ENCODE data around the gene MYDGF.

Gene MYDGF

DNA sequence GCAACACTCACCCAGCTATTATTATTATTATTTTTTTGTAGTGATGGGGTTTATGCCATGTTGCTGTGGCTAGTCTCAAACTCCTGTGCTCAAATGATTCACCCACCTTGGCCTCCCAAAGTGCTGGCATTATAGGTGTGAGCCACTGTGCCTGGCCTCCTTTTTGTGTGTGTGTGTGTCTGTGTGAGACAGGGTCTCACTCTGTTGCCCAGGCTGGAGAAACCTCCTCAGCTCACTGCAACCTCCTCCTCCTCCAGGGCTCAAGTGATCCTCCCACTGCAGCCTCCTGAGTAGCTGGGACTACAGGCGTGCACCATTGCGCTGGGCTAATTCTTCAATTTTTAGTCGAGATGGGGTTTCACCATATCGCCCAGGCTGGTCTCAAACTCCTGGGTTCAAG is 3.6 kb upstream of the MYDGF start:
- no peak for DNase-seq

DNA sequence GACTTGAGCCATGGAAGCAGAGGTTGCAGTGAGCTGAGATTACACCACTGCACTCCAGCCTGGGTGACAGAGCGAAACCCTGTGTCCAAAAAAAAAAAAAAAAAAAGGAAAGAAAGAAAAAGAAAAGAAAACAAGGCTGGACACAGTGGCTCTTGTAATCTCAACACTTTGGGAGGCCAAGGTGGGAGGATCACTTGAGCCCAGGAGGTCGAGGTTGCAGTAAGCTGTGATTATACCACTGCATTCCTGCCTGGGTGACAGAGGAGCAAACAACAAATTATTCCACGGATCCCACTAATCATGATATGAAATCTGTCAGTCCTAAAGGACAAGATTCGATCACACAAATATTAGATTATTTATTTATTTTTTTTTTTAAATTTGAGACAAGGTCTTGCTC is 3.1 kb upstream of the MYDGF start:
- DNase-seq: no peak

DNA sequence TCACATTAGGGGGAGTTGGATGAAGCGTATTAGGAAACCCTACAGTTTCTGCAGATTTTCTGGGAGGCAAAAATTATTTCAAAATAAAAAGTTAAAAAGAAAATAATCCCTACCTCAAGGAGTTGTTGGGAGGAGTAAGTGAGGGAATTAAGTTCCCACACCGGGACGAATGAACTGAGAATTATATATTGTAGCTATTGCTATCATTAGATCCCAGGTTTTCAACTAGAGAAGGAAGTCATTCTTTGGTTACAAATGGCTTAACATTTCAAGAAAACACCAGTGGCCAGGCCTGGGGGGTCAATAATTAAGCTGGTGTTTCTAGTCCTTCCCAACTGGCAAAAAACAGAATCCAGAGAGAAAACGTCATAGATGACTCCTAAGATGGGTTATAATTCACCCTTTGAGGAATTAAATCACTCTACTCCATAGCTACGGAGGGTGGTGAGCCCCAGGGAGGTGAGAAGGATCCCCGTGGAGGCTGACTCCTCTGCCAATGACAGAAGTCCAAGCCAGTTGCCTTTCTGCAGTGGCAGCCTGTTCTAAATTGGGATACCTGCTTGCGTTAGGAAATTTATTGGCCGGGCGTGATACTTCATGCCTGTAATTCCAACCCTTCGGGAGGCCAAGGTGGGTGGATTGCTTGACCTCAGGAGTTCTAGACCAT is 1.2 kb upstream of the MYDGF start:
- no peak for DNase-seq

DNA sequence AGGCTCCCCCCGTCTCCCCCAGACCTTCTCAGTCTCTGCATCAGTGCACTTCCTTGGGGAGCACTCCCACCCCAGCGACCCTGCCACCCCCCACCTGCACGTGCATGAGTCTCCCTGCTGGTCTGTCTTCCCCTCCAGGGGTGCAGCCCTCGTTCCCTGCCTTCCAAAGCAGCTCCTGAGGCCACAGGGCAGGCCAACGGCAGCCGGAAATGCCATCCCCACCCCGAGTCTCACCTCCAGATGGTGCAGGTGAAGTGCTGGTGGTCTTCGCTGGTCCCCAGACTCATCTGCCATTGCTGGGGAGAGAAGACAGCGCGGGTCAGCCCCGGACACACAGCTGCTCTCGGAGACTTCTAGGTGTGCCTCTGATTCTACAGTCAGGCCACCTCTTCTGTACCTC is 5.5 kb downstream of the MYDGF start:
- no peak for DNase-seq

DNA sequence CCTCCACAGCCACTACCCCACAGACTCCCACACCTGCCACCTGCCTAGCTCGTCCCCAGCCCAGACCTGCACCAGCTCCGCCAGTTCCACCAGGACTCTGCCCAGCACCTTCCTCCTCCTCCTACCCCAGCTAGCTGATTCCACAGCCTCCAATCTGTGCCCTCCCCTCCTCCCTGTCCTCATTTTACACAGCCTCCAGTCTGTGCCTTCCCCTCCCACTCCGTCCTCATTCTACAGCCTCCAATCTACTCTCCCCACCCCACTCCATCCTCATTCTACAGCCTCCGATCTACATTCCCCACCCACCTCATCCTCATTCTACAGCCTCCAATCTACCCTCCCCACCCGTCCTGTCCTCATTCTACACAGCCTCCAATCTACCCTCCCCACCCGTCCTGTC is 7.3 kb downstream of the MYDGF start:
- DNase-seq: no peak

DNA sequence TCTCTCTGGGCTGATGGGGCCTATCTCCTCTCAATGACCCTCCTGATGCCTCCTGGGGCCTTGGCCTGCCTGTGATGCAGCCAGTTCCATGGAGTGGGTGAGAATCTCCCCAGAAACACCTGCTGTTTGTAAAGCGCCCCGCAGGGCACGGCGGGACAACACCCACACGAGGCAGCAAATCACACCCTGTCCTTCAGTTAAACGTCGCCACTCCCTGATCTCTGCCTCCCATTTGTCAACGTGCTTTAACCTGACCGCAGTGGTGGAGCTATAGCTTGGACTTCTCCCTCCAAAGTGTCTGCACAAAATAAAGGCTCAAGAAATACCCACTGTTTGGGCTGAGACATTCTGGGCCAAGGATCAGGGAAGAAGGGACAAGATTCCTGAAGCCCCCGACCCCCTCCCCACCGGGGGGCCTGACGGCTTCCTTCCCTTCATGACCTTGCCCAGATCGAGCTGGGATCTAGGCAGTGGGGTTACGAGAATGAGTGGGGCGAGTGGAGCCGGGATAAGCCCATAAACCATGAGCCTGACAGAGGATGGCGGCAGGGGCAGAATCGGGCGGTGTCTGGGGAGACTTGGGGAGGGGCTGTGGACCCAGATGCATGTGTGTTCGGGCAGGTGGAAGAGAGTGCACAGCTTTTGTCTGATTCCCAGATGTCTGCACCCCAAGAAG is 8.0 kb downstream of the MYDGF start:
- DNase-seq: no peak

DNA sequence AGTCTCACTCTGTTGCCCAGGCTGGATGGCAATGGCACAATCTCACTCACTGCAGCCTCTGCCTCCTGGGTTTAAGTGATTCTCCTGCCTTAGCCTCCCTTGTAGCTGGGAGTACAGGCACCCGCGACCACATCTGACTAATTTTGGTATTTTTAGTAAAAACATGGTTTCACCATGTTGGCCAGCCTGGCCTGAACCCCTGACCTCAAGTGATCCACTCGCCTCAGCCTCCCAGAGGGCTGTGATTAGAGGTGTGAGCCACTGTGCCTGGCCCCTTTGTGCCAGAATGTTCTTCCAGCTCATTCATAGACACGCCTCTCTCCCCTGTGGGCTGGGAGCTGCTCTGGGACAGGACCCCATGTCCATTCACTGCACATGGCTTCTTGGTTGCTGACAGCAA is 9.1 kb downstream of the MYDGF start:
- no peak for DNase-seq

DNA sequence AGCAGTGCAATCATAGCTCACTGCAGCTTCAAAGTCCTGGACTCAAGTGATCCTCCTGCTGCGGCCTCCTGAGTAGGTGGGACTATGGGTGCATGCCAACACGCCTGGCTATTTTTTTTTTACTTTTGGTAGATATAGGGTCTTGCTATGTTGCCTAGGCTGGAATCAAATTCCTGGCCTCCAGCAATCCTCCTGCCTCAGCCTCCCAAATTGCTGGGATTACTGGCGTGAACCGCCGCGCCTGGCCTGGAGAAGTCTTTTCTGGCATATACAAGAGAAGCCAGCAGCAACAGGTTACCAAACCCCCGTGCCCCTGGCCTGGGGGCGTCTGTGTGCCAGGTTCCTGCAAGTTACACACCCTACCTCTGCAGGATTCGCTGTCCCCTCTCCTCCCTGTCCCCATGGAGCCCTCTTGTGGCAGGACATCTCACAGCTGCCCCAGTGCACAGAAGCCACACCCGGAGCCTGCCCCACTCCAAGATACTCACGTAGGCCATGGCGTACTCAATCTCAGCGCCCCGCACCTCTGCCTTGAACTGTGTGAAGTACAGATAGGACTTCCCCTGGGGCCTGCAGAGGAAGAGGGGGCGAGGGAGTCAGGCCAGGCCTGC is 9.9 kb downstream of the MYDGF start:
- no peak for DNase-seq

DNA sequence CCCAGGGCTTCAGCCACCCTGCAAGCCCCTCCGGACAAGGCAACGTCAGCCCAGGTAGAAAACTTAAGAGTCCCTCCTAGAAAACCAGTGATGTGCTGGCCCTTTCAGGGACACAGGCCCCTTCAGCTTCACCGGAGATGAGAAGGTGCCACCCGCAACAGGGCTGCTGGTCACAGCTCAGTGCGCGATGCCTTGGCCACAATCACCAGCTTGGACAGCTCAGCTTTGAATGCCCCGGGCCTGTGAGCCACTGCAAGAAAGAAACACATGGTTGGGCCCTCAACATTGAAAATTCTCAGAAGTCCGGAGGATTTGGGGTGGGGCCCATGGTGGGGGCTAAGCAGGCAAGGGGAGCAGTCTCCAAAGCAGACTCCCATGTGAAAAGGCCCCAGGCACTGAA is 12.3 kb downstream of the MYDGF start:
- DNase-seq: no peak

DNA sequence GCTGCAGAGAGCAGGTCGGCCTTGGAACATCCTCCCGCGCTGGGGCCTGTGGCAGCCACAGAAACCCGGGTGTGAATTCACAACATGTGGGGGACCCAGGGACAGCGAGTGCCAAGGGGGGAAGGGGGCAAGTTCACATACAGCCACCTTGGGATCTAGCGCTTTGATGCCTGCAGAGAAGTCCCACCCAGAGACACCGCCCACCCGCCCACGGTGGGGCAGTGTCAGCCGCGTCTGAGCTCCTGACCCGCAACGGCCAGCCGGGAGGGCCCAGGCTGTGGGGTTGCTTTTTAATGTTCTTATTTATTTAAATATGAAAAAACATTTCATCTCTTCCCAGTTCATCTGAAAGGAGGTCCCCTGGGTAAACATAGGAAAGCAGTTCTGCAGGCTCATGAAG is 12.9 kb downstream of the MYDGF start:
- no peak for DNase-seq

DNA sequence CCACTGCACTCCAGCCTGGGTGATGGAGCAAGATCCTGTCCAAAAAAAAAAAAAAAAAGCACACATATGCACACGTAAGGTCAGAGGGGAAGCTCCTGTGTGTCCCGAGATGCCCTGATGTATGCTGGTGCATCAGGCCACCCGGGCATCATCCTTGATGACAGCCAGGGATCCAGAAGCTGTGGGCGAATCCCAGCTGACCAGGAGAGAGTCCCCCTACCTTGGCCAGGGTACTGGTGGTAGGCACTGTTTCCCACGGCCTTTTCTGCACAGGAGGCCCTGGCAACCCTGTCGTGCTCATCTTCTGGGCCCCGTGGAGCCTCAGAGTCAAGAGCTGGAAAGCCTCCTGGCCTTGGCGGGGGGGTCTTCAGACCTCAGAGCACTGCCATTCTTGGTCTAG is 14.0 kb downstream of the MYDGF start:
- DNase-seq: no peak

DNA sequence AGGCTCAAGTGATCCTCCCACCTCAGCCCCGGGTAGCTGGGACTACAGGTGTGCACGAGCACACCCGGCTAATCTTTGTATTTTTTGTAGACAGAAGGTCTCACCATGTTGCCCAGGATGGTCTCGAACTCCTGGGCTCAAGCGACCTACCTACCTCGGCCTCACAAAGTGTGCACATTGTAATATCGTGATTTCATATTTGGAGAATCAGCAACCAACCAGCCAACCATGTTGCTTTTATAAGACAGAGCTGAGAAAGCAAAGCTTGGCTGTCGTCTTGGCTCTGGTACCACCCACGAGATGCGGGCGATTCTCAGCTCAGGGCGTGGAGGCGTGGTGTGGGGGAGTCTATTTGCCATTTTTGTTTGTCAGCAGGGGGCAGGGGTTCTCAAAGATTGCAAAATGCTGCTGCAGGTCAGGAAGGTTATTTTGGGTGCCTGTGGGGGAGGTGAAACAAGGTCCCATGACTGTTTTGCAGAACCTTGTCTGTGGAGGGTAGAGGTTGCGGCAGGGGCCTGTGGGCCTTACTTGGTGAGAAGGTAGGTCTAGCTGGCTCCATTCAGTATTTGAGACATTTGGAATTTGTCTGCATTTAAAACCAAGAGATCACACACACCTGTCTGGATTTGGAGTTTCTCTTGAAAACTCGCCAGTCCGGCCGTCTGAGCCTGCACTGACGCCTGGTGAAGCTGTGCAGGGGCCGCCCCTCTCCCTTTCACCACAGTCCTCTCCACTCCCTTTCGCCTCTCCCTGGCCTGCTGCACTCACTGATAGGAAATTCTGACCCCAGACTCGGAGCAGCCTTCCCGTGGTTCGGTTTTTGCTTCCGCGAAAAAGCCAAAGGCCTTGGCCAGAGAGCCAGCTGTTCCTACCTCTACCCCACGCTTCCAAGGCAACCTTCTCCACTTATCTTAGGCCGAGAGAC is 15.4 kb downstream of the MYDGF start:
- DNase-seq: no peak

DNA sequence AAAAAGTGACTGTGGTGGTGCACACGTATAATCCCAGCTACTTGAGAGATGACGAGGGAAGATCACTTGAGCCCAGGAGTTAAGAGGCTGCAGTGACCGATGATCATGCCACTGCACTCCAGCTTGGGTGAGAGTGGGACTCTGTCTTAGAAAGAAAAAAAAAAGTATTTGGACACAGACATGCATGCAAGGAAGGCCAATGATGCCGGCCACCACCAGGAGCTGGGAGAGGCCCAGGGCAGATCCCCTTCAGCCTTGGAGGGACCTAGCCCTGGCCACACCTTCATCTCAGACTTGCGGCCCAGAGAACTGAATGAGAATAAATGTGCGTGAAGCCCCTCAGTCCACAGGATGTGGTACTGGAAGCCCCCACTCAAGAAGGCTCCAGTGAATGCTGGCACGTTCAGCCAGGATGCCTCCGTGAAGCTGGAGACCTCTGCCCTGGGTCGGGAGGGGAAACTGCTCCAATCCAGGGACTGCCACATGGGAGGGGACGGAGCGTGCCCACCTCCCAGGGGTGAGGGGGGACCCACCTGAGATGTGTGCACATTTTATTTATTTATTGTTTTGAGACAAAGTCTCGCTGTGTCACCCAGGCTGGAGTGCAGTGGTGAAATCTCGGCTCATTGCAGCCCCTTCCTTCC is 16.2 kb downstream of the MYDGF start:
- no peak for DNase-seq

DNA sequence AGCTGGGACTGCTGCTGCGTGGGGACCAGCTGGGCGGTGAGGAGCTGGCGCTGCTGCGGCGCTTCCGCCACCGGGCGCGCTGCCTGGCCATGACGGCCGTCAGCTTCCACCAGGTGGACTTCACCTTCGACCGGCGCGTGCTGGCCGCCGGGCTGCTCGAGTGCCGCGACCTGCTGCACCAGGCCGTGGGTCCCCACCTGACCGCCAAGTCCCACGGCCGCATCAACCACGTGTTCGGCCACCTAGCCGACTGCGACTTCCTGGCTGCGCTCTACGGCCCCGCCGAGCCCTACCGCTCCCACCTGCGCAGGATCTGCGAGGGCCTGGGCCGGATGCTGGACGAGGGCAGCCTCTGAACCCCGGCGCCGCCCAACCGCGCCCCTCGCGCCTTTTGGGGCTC is 18.1 kb downstream of the MYDGF start:
- DNase-seq: no peak

DNA sequence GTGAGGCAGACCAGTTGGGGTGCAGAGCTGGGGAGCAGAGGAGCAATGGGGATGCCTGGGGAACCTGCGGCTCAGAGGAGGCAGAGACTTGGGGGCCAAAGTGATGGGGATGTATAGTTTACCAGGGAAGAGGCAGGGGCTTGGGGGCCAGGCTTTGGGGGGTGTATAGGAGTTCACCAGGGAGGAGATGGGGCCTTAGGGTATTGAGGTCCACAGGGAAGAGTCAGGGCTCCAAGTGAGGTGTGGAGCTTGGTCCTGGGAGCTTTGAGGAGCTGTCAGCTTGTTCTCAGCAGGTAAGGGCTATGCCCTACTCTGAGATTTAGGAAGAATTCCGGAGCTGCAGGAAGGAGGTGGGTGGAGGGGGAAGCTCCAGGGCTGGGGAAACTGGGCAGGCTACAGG is 20.0 kb downstream of the MYDGF start:
- no peak for DNase-seq

DNA sequence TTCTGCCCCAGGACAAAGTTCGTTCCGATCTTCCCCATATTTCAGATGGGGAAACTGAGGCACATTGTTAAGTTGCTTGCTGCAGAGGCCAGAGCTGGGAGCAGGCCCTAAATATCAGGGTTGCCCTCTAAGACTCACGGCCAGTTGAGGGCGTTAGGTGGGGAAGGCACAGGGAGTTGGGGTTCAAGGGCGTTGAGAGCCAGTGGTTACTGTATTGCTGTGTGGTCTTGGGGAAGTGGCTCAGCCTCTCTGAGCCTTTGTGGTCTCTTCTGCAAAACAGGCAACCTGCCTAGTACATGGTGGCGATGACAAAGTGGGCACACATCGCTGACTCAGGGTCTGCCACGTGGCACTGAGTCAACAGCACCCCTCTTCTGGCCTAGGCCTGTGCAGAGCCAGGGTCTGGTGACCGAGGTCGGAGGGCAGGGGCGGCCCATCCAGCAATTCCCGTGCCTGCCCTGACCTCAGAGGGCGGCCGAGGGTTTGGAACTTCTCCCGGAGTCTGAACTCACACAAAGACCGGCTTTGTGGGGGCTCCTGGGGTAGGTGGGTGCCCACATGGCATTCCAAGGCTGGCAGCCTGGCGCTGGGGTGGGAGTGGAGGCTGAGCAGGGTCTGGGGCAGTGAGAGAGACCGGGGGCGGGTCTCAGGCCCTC is 20.6 kb downstream of the MYDGF start:
- no peak for DNase-seq

DNA sequence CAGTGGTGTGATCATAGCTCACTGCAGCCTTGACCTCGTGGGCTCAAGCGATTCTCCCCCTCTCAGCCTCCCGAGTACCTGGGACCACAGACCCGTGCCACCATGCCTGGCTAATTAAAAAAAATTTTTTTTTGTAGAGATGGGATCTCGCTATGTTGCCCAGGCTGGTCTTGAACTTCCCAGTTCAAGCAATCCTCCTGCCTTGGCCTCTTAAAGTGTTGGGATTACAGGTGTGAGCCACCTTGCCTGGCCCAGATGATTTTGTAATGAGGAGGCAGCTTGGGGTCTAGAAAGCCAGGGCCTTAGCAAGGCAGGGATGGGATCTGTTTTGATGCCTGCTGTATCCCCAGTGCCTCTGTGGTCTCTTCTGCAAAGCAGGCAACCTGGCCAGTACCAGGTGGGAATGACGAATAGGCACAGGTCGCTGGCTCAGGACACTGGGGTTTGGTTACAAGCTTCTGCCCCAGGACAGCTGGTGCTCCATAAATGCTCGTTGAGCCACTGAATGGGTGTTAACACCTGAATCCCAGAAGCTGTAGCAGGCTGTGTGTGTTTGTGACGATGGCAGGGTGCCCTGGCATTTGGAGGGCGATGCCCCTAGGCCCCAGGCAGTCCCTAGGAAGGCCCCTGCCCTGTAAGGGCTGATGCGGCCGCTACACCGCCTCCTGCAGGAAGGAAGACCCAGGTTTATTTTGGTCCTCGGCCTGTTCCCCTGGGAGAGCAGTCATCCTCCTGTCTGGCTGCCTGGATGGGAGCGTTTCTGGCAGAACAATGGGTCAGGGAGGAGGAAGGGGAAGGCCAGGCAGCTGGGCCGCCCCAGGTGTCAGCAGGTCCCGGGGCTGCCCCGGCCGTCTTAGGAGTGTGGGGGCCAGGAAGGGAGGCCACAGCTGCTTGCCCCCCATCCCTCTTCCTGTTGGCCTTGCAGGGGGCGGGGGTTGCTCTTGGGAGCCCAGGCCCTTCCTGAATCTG is 22.2 kb downstream of the MYDGF start:
- DNase-seq: no peak

DNA sequence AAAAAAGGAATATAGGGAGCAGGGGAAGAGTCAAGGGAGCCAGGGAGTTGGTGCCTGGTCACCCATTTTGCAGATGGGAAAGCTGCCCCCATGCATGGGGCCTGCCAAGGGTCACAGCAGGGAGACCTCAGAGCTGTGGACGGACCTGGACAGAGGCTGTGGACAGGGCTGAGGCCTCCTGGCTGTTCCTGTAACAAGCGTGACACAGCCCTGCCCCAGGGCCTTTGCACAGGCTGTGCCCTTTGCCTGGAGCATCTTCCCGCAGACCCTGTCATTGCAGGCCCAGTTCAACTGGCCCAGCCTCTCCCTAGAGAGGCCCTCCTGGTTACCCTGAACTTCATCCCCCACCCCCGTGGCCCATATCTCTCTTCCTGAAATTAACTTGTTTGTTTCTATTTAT is 24.4 kb downstream of the MYDGF start:
- DNase-seq: no peak

DNA sequence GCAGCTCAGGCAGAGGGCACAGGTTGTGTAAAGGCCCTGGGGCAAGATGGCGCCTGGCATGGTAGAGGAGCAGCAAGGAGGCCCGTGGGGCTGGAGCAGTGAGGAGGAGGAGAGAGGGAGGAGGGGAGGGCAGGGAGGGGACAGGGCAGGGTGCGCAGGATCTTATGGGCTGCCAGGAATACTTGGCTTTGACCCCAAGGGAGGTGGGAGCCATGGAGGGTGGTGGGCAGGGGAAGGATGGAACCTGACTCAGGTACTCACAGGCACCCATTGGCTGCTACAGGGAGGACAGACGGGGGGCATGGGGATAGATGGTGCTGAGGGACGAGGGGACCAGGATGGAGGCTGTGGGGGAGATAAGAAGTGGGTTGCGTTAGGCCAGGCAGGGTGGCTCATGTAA is 27.5 kb downstream of the MYDGF start:
- no peak for DNase-seq

DNA sequence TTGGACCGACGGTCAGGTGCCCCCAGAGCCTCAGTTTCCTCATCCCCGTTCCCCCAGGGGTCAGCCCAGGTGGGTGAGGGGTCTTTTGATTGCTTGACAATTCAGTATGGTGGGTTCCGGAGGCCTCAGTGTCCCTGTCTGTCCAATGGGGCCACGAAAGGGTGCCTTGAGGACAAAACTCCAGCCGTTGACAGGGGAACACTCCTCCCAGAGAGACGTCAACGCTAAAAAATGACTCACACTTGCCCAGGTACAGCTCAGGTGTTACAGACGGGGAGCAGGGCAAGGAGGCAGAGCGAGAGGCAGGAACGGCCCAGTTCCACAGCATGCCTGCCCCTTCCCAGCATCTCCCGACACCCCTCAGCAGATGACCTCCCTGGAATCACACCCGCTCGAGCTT is 29.0 kb downstream of the MYDGF start:
- no peak for DNase-seq
